Suprapubic skin (tissue), 4 donors: ENCODE results near the gene MGAT5B. TPM values are rescaled to one million over a fixed set of nuclear protein-coding genes. Genes with fewer than 3 reads are reported as not detected.

ENCODE experiments used
- DNase-seq, 2 donors: peaks; one replicate each; pipeline ENCODE4 v3.0.0-alpha.2; 2019; ENCODE audit warnings: low spot score in 2 of 2
- H3K27ac ChIP-seq: fragments of 200-600 bp; sonication (generic); one replicate; pipeline ENCODE4 v1.5.1; 2019
- H3K27me3 ChIP-seq: fragments of 200-600 bp; sonication (generic); one replicate; pipeline ENCODE4 v1.5.1; 2019
- H3K36me3 ChIP-seq: fragments of 200-600 bp; sonication (generic); one replicate; pipeline ENCODE4 v1.5.1; 2019
- H3K4me1 ChIP-seq: fragments of 200-600 bp; sonication (generic); one replicate; pipeline ENCODE4 v1.5.1; 2019
- H3K4me3 ChIP-seq: fragments of 200-600 bp; sonication (generic); one replicate; pipeline ENCODE4 v1.5.1; 2019; ENCODE audit warnings: mild to moderate bottlenecking
- H3K9me3 ChIP-seq: fragments of 200-600 bp; sonication (generic); one replicate; pipeline ENCODE4 v1.5.1; 2019
- EP300 ChIP-seq: sonication (generic); formaldehyde crosslinking; IDR thresholded peaks from one replicate; pipeline ENCODE4 v1.6.1; 2017; ENCODE audit warnings: antibody characterized with exemption
- POLR2A ChIP-seq, 2 donors: fragments of 450-650 bp; IDR thresholded peaks; one replicate each; pipeline ENCODE4 v1.6.1; 2017; ENCODE audit warnings: antibody characterized with exemption in 2 of 2, mild to moderate bottlenecking in 2 of 2, moderate library complexity in 2 of 2
- POLR2AphosphoS5 ChIP-seq, 3 donors: sonication (generic); formaldehyde crosslinking; IDR thresholded peaks; one replicate each; pipeline ENCODE4 v1.6.1; 2017; ENCODE audit warnings: antibody characterized with exemption in 3 of 3
- WGBS: methylation state at CpG from one replicate; pipeline ENCODE4 v1.1.5; 2018; 5-methylcytosine and 5-hydroxymethylcytosine counted together
- total RNA-seq, 4 donors: library from RNA; depleted of rRNA; stranded (reverse); fragments of >200 nt; gene quantifications; one replicate each; pipeline ENCODE4 v1.1.0, GENCODE V29; 2016
- TF ChIP-seq, protein P1 (sequence below), 2 donors: fragments of 200-600 bp in 1 of 2; fragments of 450-650 bp in 1 of 2; sonication (generic) in 1 of 2; IDR thresholded peaks; one replicate each; pipeline ENCODE4 v1.5.1; 2016 to 2019; ENCODE audit warnings: antibody characterized with exemption in 2 of 2, mild to moderate bottlenecking in 1 of 2, moderate library complexity in 1 of 2

The MGAT5B gene
- total RNA-seq, 4 donors from 2014 or later, result 0.26 to 0.72 (median 0.30) TPM; not detected in 1

DNA sequence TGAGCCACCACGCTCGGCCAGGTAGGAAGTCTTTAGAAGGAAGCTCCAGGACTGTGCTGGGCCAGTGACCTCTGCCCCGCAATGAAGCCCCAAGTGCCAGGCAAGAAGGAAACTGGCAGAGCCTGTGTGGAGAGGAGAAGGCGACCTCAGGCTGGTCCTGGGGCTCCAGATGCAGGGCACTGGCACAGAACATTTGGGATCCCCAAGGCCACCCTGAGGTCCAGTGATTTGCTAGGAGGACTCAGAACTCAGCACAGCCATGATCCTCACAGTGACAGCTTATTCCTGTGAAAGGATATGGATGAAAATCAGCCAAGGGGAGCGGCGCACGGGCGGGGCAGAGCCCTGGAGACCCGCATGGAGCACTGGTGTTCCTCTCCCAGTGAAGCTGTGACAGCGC lies 24.1 kb downstream of the MGAT5B start:
- Histone ChIP-seq H3K27me3 (peaks cover 8% of the 10 kb centered on the region), H3K36me3 (no peaks in the 10 kb centered on the region), H3K4me1 (no peaks in the 10 kb centered on the region), H3K9me3 (no peaks in the 10 kb centered on the region), H3K27ac (no peak overlapping the region), H3K4me3 (no peak overlapping the region)
- no peak for TF ChIP-seq EP300
- no peak for TF ChIP-seq POLR2A (IDR thresholded peaks at IDR 0.05)
- TF ChIP-seq POLR2AphosphoS5 (IDR thresholded peaks at IDR 0.05), result no peak
- TF ChIP-seq, protein P1, sequence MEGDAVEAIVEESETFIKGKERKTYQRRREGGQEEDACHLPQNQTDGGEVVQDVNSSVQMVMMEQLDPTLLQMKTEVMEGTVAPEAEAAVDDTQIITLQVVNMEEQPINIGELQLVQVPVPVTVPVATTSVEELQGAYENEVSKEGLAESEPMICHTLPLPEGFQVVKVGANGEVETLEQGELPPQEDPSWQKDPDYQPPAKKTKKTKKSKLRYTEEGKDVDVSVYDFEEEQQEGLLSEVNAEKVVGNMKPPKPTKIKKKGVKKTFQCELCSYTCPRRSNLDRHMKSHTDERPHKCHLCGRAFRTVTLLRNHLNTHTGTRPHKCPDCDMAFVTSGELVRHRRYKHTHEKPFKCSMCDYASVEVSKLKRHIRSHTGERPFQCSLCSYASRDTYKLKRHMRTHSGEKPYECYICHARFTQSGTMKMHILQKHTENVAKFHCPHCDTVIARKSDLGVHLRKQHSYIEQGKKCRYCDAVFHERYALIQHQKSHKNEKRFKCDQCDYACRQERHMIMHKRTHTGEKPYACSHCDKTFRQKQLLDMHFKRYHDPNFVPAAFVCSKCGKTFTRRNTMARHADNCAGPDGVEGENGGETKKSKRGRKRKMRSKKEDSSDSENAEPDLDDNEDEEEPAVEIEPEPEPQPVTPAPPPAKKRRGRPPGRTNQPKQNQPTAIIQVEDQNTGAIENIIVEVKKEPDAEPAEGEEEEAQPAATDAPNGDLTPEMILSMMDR (IDR thresholded peaks at IDR 0.05), result no peak
- no peak for DNase-seq
- 98% methylated on average over 8 of the region's 10 CpGs for WGBS

DNA sequence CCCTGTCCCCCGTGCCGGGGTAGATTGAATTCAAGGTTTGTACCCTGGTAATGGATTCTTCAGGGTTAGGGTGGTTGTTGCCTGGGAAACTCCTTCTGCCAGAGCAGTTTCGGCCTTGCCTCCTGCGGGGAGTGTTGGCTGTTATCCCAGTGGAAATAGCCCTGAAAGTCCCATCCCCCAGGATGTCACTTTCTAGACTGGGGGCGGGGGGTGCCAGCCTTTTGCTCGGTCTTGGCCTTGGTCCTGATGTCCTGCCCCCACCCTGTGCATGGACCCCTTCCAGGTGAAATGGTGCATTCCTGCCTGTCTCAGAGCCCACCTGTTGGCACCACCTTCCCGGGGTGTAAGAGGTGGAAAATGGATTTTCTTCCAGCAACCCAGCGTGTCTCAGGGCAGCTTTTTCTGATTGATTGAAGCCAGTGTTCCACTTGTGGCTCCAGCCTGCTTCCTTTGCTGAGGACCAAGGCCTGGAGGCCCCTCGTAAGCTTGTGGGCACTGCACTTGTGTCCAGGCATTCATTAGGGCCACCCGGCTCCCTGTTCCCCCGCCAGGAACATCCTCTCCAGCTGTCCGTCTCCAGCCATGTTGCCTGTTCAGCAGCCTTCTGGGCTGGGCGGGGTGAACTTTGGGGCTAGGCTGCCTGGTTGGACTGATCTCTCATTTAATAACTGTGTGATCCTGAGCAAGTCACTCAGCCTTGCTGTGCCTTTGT lies 25.6 kb downstream of the MGAT5B start:
- WGBS, result 60% methylated on average over 11 of the region's 13 CpGs
- H3K4me3 ChIP-seq, result no peak overlapping the region
- no peaks in the 10 kb centered on the region for H3K36me3 ChIP-seq
- H3K27me3 ChIP-seq, result no peaks in the 10 kb centered on the region
- no peak overlapping the region for H3K27ac ChIP-seq
- no peak for DNase-seq
- TF ChIP-seq POLR2AphosphoS5 (IDR thresholded peaks at IDR 0.05) (no peak), POLR2A (IDR thresholded peaks at IDR 0.05) (no peak), EP300 (no peak)
- TF ChIP-seq, protein P1 (IDR thresholded peaks at IDR 0.05), result no peak
- H3K9me3 ChIP-seq, result no peaks in the 10 kb centered on the region
- H3K4me1 ChIP-seq, result no peaks in the 10 kb centered on the region

DNA sequence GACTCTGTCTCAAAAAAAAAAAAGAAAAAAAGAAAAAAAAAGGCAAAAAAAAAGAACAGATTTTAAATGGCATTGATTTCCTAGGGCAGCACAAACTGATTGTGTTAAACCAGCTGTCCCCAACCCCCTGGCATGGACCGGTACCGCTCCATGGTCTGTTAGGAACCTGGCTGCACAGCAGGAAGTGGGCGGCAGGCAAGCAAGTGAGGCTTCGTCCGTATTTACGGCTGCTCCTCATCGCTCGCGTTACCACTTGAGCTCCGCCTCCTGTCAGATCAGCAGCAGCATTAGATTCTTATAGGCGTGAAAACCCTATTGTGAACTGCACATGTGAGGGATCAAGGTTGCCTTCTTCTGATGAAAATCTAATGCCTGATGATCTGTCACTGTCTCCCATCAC lies 26.6 kb downstream of the MGAT5B start:
- Histone ChIP-seq H3K27me3 (peaks cover 4% of the 10 kb centered on the region), H3K9me3 (no peaks in the 10 kb centered on the region), H3K4me1 (no peaks in the 10 kb centered on the region), H3K27ac (no peak overlapping the region), H3K36me3 (no peaks in the 10 kb centered on the region), H3K4me3 (no peak overlapping the region)
- no peak for TF ChIP-seq POLR2A (IDR thresholded peaks at IDR 0.05)
- DNase-seq, result no peak
- WGBS, result 88% methylated on average over 11 of the region's 11 CpGs

DNA sequence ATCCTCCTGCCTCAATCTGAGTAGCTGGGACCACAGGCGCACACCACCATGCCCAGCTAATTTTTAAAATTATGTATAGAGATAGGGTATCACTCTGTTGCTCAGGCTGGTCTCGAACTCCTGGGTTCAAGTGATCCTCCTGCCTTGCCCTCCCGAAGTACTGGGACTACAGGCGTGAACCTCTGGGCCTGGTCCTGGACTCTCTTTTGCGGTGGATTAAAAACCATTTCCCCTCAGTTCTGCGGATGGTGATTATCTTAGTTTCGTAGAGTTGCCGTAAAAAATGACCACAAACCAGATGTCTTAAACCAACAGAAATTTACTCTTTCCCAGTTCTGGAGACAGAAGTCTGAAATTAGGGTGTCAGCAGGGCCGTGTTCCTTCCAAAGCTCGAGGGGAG lies 28.8 kb downstream of the MGAT5B start:
- 84% methylated on average over 10 of the region's 10 CpGs for WGBS
- Histone ChIP-seq H3K9me3 (no peaks in the 10 kb centered on the region), H3K4me1 (no peaks in the 10 kb centered on the region), H3K27me3 (peaks cover 4% of the 10 kb centered on the region), H3K4me3 (no peak overlapping the region), H3K36me3 (no peaks in the 10 kb centered on the region), H3K27ac (no peak overlapping the region)
- DNase-seq, result no peak
- TF ChIP-seq POLR2AphosphoS5 (IDR thresholded peaks at IDR 0.05), result no peak
- TF ChIP-seq EP300, result no peak
- TF ChIP-seq, protein P1 (IDR thresholded peaks at IDR 0.05), result no peak
- TF ChIP-seq POLR2A (IDR thresholded peaks at IDR 0.05), result no peak

DNA sequence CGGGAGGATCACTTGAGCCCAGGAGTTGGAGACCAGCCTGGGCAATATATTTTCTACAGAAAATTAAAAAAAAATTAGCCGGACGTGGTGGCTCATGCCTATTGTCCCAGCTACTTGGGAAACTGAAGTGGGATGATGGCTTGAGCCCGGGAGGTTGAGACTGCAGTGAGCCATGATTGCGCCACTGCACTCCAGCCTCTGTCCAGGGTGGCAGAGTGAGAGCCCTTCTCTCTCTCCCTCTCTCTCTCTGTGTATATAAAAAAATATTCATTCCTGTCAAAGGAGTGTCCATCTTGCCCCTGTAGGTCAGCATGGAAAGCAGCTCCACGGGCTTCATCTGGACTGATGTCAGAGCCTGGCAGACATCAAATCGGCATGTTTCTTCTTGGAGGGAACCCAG lies 31.2 kb downstream of the MGAT5B start:
- no peak overlapping the region for H3K27ac ChIP-seq
- no peaks in the 10 kb centered on the region for H3K36me3 ChIP-seq
- no peaks in the 10 kb centered on the region for H3K4me1 ChIP-seq
- no peak overlapping the region for H3K4me3 ChIP-seq
- 81% methylated on average over 7 of the region's 7 CpGs for WGBS
- TF ChIP-seq POLR2AphosphoS5 (IDR thresholded peaks at IDR 0.05) (no peak), POLR2A (IDR thresholded peaks at IDR 0.05) (no peak), EP300 (no peak)
- TF ChIP-seq, protein P1 (IDR thresholded peaks at IDR 0.05), result no peak
- H3K9me3 ChIP-seq, result no peaks in the 10 kb centered on the region
- H3K27me3 ChIP-seq, result peaks cover 12% of the 10 kb centered on the region
- no peak for DNase-seq

DNA sequence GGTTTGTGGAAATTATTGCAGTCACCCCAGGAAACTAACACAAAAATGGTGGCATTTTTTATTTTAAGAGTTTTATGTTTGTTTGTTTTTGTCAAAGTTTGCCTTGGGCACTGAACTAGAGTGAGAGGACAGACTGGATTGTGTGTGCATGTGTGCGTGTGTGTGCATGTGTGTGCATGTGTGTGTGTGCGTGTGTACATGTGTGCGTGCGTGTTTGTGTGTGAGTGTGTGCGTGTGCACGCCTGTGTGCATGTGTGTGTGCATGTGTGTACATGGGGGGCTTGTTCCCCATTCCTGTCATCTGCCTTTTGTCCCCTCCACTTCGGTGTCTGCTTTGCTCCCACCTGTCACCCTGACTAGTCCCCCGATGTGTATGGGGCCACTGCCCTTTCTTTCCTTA lies 32.5 kb downstream of the MGAT5B start:
- 89% methylated on average over 8 of the region's 8 CpGs for WGBS
- Histone ChIP-seq H3K4me3 (no peak overlapping the region), H3K9me3 (no peaks in the 10 kb centered on the region), H3K27me3 (peaks cover 13% of the 10 kb centered on the region), H3K27ac (no peak overlapping the region), H3K36me3 (no peaks in the 10 kb centered on the region), H3K4me1 (no peaks in the 10 kb centered on the region)
- no peak for DNase-seq
- TF ChIP-seq, protein P1 (IDR thresholded peaks at IDR 0.05), result no peak
- TF ChIP-seq POLR2A (IDR thresholded peaks at IDR 0.05) (no peak), POLR2AphosphoS5 (IDR thresholded peaks at IDR 0.05) (no peak), EP300 (no peak)
